GM21529 (cell line): ENCODE measurements around the gene GABARAP.
"Not testable (repeated sequence)": the region's sequence is repeated elsewhere in the genome, so short reads cannot be mapped to it uniquely, and the experiment has no call there.

Source experiments
- ATAC-seq: cut with Tn5 transposase; IDR thresholded peaks from one replicate; pipeline ENCODE4 v1.9.1; 2021; ENCODE audit not compliant: unreplicated experiment

GABARAP gene

DNA sequence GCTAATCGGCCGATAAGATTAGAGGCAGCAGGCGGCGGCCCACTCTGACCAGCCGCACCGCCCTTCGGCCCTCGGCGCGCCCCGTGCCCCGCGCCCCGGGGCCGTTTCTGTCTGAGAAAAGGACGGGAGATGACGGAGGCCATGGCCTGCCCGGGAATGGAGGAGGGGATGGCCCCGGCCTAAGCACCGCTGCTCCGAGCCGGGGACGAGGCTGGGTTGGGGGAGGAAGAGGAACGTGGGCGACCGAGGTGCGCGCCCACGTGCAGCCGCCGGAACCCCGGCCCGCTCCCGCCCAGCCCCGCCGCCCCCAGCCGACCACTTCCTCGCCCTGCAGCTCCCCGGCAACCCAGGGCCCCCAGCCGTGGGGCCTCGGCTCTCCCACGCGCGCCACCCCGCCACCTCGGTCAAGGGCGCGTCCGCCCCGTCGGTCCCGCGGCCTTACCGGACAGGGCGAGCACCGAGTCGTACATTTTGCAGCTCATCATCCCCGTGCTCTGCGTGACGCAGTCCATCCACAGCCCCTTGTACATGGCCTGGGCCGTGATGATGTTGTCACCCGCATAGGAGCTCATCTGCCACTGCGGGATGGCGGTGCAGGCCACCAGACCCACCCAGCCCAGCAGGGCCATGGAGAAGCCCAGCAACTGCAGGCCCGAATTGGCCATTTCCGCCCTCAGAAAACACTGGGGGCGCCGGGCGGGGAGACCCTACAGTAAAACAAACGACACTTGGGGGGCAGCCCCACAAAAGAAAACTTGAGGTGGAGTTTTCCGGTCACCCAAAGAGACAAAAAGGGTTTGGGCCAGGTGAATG is 19.3 kb upstream of the GABARAP start:
- no peak for ATAC-seq

DNA sequence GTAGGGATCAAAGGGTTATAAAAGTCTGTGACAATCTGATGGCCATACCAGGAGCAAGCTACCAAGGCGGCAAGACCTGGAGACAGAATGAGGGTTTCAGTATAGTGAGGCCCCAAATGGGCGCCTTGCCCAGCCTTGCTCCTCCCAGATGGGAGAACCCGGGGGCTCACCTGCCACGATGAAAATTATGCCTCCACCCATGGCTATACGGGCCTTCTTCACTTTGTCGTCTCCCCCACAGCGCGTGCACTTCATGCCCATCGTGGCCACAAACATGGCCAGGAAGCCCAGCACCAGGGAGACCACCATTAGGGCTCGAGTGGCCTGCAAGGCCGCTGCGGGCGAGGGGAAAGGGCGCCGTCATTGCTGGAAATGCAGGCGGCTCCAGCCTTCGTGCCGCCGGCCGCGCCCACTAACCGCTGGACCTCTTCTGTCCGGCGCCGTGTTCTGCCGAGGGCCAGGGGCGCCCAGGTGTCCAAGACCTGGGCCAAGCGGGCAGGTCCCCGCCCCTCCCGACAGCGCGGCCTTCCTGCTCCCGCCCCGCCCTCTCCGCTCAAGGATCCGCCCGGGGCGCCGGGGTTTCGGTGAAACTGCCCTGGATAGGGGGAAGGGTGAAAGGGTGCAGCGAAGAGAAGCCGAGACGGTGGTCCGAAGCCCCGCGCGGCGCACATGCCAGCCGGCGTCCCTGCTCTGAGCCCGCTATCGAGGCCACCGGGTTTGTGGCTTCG is 18.6 kb upstream of the GABARAP start:
- ATAC-seq = no peak

DNA sequence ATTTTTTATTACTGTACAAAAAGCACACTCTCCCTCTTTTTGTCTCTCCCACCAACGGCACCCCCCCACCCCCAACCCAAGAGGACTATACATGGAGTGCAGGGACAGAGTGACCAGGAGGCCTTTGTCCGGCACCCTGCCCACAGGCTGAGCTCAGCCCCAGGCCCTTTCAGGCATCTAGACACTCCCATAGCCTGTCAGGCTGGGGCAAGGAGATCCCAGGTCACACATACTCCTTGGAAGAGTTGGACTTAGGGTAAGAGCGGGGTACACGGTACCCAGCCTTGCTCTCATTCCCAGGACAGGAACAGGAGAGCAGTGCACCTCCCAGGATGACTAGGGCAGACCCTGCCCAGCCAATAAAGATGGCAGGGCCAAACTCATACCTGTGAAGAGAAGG is 17.9 kb upstream of the GABARAP start:
- no peak for ATAC-seq

- ATAC-seq = no peak
These were observed 17.3 kb upstream of the GABARAP start for GRCh38 chr17:7259555-7259889.

DNA sequence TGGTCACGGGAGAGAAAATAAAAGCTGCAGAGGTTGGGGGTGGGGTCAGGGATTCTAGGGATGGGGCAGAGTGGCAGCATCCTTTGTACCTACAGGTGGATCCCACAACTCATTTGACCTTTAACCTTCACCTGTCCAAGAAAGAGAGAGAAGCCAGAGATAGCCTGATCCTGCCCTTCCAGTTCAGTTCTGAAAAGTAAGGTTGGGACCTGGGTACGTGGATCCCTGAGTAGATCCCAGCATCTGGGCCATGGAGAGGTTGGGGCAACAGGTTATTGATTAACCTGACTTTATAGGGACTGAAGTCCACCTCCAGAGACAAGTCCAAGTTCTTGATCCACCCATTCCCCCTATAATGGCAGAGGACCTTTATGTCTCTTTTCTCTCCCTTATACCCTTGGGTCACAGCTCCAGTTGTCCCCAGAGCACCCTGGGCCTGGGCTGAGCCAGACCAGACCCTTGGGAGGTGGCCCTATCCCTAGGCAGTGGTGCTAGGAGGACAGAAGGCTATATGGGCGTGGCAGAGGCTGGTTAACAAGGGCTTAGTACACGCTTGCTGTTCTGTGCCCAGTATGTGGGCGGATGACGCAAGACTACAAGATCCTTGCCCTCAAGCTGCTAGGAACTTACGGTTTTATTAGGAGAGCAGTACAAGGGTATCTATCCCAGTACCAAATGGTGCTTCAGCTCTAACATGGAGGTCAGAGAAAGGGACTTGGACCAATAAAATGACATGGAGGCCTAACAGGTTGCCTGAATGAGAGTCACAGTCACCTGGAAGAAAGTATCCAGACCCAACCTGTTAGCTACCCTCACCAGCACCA is 16.7 kb upstream of the GABARAP start:
- no peak for ATAC-seq

DNA sequence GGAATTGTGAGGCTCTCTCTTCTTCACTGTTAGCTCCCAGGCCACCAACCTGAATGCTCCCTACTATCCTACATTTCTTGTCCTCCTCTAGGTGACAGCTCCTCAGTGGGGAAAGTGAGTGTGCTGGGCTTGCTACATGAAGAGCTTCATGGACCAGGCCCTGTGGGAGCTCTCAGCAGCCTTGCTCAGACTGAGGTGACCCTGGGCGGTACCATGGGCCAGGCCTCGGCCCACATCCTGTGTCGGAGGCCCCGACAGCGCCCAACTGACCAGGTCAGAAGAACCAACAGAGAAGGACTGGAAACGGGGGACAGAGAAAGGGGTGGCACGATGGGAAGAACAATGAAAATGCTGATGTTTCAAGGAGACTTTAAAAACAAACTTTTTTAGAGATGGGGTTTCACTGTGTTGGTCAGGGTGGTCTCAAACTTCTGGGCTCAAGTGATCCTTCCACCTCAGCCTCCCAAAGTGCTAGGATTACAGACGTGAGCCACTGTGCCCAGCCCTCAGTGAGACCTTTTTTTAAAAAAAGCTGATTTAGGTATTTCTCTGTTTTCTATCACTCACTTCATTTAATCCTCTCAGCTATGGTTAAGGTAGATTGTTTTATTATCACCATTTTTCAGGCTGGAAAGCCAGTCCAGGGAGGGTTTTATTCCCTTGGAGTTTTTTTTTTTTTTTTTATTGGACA is 14.7 kb upstream of the GABARAP start:
- no peak for ATAC-seq

DNA sequence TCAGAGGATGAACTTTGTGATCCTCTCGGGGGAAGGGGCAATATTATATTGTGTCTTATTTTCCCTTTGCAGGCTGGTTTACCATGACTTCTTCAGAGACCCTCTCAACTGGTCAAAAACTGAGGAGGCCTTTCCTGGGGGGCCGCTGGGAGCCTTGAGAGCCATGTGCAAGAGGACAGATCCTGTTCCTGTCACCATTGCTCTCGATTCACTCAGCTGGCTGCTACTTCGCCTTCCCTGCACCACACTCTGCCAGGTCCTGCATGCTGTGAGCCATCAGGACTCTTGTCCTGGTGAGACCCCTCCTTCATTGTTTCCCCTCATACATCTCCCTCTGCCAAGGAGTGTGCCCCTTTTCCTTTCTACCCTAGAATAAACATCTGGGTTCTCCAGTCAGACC is 12.3 kb upstream of the GABARAP start:
- no peak for ATAC-seq

DNA sequence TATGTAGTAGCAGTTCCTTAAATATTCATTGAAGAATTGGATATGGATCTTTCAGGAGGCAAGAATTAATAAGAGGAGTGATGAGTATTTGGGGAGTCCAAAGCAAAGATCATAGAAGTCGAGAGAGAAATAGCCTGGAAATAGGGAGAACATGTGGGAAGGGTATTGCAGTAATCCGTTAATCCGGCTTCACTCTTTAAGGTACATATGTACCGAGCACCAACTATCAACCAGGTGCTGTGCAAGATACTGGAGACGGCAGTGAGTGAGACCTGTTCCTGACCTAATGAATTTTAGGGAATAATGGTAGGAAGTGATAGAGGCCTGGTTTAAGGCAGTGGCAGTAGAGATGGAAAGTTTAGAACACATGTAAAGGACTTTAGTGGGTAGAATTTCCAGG is 10.8 kb upstream of the GABARAP start:
- ATAC-seq = no peak

- peak; percentile 50 for ATAC-seq
These were observed 10.2 kb upstream of the GABARAP start, which contains the start of gene ELP5 for GRCh38 chr17:7252176-7253043. Gene ELP5, plus strand, starts transcription at chr17:7252215. Its CDS starts 336 bp downstream, at chr17:7252551.

GRCh38 chr17:7251661-7252175 is 9.5 kb upstream of the GABARAP start, which contains the start of gene CTDNEP1:
Gene CTDNEP1, minus strand, starts transcription at chr17:7251734. Its CDS starts 438 bp downstream, at chr17:7251296.
- ATAC-seq = peak; percentile 84

DNA sequence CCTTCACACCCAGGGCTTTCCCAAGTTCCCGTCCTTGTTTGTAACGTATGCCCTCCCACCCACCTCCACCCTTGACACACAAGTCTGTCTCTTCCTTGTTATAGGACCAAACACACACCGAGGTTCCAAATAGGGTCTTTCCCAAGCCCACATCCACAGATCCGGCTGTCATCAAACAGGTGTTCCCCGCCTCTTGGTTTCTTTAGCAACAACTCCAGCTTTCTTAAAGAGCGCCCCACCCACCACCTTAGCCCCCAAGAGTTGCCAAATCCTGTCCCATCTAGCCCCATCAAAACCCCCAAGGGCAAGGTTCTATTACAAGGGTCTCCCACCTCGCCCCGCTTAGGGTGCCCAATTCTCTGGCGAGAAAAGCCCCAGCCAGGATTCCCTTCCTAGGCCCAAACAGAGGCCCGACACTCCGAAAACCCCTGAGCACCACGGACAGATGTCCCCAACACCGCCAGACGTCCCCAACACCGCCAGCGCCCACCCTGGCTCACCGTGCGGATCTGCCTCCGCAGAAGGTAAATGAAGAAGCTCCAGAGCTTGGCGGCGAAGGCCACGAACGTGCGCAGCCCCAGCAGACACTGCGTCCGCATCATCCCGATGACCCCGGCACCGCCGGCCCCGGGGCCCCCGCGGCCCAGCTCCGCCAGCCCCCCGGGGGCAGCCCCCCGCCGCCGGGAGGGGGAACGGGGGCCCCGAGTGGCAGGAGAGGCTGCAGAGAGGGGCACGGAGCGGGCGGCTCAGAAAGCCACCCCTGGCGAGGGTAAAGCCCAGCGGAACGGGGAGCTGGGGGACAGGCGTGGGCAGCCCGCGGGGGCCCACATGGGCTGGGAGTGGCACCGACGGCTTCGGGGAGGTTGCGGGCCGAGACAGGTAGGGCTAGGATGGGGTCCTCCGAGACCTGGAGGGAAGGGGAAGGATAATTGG is 8.7 kb upstream of the GABARAP start:
- ATAC-seq = no peak

DNA sequence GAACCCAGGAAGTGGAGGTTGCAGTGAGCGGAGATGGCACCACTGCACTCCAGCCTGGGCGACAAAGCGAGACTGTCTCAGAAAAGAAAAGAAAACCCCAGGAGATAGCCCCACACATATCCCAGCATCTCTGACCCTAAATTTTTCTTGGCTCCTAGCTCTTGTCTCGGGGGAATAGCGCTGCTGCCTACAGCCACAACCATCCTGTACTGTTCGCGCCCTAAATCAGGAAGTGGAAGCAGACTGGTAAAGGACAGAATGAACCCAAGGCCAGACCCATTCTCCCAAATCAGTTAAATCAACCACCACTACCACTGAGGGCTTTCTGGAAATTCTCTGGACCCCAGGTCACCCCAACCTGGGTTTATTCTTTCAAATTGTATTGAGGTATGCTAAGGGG is 7.6 kb upstream of the GABARAP start:
- ATAC-seq = no peak

DNA sequence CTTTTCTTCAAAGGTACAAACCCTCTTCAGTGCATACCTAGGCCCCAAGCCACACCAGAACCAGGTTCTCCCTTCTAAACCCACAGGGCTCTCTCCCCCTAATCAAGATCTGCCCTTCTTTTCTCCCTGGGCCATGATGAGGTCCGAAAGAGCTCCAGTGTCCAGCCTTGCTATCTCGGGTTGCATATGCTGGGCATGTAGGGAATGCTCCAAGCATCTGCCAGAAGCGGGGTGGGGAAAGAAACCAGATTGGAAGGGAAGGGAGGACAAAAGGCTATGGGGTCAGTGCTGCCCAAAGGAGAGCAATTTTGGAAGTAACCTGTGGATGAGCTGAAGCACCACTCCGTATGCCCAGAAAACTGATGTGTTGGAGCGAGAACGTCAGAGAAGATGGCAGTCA is 7.0 kb upstream of the GABARAP start:
- ATAC-seq = no peak

- ATAC-seq = no peak
These were observed 6.5 kb upstream of the GABARAP start for GRCh38 chr17:7248796-7249195.

DNA sequence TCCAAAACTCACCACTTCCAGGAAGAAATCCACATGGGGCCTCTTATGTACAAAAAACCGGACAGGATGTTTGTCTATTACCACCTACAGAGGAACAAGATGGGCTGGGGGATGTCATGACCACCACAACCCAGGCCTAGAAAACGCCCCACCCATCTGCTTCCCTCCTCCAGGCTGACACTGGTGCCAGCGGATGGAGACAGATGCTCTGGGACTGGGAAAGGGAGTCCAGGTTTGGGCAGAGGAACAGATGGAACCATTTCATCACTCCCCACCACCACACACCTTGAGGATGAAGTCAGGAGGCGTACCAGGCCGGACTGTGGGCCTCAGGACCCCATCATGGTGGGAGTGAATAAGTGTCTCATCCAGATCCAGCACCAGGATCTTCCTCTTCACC is 4.5 kb upstream of the GABARAP start:
- ATAC-seq = no peak

- not testable (repeated sequence) for ATAC-seq
These were observed 1.6 kb upstream of the GABARAP start for GRCh38 chr17:7243838-7244237.

GRCh38 chr17:7243453-7243729 is 1.1 kb upstream of the GABARAP start:
- no peak for ATAC-seq

GRCh38 chr17:7242717-7243452 is 636 bp upstream of the GABARAP start:
- peak; percentile 43 for ATAC-seq
